Esophagus muscularis mucosa (tissue), 4 donors: ENCODE measurements around the gene CCAR1.

ENCODE experiments used
- CTCF ChIP-seq, 3 experiments: fragments of 200-600 bp in 2 of 3; fragments of 450-650 bp in 1 of 3; sonication (generic) in 2 of 3; IDR thresholded peaks; one replicate each; pipeline ENCODE4 v1.5.1; 2017 to 2019; ENCODE audit warnings: antibody characterized with exemption in 3 of 3, mild to moderate bottlenecking in 2 of 3, moderate library complexity in 1 of 3
- EP300 ChIP-seq: sonication (generic); formaldehyde crosslinking; IDR thresholded peaks from one replicate; pipeline ENCODE4 v1.6.1; 2017; ENCODE audit warnings: antibody characterized with exemption
- POLR2A ChIP-seq: fragments of 450-650 bp; IDR thresholded peaks from one replicate; pipeline ENCODE4 v1.6.1; 2017; ENCODE audit warnings: antibody characterized with exemption, moderate library complexity, mild to moderate bottlenecking, low read depth
- POLR2AphosphoS5 ChIP-seq, 2 donors: sonication (generic); formaldehyde crosslinking; IDR thresholded peaks; one replicate each; pipeline ENCODE4 v1.6.1; 2017; ENCODE audit warnings: antibody characterized with exemption in 2 of 2

- TF ChIP-seq POLR2A, result no peak
- no peak for TF ChIP-seq CTCF (IDR thresholded peaks at IDR 0.05)
- TF ChIP-seq EP300, result no peak
- TF ChIP-seq POLR2AphosphoS5 (IDR thresholded peaks at IDR 0.05), result no peak
Observed at GRCh38 chr10:68831961-68832455, 111.0 kb downstream of the CCAR1 start.
